ENCODE measurements around the gene DDX27. TPM values are rescaled to one million over a fixed set of nuclear protein-coding genes. Genes with fewer than 3 reads are reported as not detected.

Gene DDX27
- total RNA-seq, 1 experiment from 2014 or later, result 54.8 TPM

DNA sequence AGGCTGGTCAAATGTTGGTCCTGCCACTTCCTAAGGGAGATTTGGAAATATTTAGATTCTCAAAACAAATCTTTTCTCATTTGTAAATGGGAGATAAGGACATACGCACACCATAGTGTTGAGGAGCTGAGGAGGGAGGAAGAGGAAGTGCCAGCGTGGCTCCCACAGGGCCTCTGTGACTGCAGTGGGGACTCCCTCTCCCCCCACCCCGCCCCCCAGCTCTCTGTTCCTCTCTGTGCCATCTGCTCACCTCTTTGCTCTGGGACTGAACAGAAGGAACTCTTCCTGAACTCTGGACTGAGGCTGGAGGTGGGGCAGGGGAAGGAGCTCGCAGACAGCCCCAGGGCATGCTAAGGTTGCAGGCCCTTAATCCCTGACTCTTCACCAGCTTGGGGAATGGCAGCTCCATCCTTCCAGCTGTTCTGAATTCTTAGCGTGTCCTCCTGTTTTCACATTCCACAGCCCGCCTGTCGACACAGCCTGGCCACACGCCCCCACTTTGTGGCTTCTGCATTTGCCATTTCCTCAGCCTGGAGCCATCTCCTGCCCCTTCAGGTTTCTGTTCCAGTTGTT, 11.4 kb downstream of the DDX27 start (continued):
- TF ChIP-seq, protein P1, sequence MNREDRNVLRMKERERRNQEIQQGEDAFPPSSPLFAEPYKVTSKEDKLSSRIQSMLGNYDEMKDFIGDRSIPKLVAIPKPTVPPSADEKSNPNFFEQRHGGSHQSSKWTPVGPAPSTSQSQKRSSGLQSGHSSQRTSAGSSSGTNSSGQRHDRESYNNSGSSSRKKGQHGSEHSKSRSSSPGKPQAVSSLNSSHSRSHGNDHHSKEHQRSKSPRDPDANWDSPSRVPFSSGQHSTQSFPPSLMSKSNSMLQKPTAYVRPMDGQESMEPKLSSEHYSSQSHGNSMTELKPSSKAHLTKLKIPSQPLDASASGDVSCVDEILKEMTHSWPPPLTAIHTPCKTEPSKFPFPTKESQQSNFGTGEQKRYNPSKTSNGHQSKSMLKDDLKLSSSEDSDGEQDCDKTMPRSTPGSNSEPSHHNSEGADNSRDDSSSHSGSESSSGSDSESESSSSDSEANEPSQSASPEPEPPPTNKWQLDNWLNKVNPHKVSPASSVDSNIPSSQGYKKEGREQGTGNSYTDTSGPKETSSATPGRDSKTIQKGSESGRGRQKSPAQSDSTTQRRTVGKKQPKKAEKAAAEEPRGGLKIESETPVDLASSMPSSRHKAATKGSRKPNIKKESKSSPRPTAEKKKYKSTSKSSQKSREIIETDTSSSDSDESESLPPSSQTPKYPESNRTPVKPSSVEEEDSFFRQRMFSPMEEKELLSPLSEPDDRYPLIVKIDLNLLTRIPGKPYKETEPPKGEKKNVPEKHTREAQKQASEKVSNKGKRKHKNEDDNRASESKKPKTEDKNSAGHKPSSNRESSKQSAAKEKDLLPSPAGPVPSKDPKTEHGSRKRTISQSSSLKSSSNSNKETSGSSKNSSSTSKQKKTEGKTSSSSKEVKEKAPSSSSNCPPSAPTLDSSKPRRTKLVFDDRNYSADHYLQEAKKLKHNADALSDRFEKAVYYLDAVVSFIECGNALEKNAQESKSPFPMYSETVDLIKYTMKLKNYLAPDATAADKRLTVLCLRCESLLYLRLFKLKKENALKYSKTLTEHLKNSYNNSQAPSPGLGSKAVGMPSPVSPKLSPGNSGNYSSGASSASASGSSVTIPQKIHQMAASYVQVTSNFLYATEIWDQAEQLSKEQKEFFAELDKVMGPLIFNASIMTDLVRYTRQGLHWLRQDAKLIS (CRISPR knock-in tag; IDR thresholded peaks at IDR 0.05; ENCODE audit: borderline replicate concordance), result no peak
- no peak for TF ChIP-seq ZNF263 (CRISPR knock-in tag; IDR thresholded peaks at IDR 0.05; ENCODE audit: low read depth)
- TF ChIP-seq, protein P2, sequence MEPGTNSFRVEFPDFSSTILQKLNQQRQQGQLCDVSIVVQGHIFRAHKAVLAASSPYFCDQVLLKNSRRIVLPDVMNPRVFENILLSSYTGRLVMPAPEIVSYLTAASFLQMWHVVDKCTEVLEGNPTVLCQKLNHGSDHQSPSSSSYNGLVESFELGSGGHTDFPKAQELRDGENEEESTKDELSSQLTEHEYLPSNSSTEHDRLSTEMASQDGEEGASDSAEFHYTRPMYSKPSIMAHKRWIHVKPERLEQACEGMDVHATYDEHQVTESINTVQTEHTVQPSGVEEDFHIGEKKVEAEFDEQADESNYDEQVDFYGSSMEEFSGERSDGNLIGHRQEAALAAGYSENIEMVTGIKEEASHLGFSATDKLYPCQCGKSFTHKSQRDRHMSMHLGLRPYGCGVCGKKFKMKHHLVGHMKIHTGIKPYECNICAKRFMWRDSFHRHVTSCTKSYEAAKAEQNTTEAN (CRISPR knock-in tag; IDR thresholded peaks at IDR 0.05), result no peak
- no peak for TF ChIP-seq ZNF671 (CRISPR knock-in tag; IDR thresholded peaks at IDR 0.05)
- TF ChIP-seq GRHL2 (CRISPR knock-in tag; IDR thresholded peaks at IDR 0.05; ENCODE audit: insufficient replicate concordance, severe bottlenecking), result no peak

DNA sequence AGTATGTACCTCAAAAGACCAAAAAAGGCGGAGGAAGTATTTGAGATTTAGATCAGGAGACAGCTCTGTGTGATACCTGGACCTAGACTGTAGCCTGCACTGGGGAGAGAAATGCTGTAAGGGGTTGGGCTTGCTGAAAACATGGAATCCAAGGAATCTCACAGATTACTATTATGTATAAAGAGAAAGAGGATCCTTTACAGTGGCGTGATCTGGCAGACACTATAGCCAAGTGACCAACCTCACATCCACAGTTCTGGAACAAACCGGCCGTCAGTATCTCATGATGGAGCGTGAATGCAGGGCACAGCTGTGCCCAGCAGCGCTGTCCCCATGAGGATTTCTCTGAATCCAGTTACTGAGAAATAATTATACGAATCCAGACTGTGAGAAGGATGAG, 12.3 kb downstream of the DDX27 start:
- POLR2A ChIA-PET, result no interaction called here
- TF ChIP-seq FOXJ3 (CRISPR knock-in tag; IDR thresholded peaks at IDR 0.05; ENCODE audit: borderline replicate concordance) (no peak), GTF2I (CRISPR knock-in tag; conservative IDR thresholded peaks at IDR 0.05) (no peak), TEAD4 (CRISPR knock-in tag; IDR thresholded peaks at IDR 0.05) (no peak), GABPB1 (CRISPR knock-in tag; IDR thresholded peaks at IDR 0.05) (no peak)
- TF ChIP-seq, protein P3, sequence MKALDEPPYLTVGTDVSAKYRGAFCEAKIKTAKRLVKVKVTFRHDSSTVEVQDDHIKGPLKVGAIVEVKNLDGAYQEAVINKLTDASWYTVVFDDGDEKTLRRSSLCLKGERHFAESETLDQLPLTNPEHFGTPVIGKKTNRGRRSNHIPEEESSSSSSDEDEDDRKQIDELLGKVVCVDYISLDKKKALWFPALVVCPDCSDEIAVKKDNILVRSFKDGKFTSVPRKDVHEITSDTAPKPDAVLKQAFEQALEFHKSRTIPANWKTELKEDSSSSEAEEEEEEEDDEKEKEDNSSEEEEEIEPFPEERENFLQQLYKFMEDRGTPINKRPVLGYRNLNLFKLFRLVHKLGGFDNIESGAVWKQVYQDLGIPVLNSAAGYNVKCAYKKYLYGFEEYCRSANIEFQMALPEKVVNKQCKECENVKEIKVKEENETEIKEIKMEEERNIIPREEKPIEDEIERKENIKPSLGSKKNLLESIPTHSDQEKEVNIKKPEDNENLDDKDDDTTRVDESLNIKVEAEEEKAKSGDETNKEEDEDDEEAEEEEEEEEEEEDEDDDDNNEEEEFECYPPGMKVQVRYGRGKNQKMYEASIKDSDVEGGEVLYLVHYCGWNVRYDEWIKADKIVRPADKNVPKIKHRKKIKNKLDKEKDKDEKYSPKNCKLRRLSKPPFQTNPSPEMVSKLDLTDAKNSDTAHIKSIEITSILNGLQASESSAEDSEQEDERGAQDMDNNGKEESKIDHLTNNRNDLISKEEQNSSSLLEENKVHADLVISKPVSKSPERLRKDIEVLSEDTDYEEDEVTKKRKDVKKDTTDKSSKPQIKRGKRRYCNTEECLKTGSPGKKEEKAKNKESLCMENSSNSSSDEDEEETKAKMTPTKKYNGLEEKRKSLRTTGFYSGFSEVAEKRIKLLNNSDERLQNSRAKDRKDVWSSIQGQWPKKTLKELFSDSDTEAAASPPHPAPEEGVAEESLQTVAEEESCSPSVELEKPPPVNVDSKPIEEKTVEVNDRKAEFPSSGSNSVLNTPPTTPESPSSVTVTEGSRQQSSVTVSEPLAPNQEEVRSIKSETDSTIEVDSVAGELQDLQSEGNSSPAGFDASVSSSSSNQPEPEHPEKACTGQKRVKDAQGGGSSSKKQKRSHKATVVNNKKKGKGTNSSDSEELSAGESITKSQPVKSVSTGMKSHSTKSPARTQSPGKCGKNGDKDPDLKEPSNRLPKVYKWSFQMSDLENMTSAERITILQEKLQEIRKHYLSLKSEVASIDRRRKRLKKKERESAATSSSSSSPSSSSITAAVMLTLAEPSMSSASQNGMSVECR (CRISPR knock-in tag; IDR thresholded peaks at IDR 0.05; ENCODE audit: borderline replicate concordance), result no peak
- TF ChIP-seq, protein P4, sequence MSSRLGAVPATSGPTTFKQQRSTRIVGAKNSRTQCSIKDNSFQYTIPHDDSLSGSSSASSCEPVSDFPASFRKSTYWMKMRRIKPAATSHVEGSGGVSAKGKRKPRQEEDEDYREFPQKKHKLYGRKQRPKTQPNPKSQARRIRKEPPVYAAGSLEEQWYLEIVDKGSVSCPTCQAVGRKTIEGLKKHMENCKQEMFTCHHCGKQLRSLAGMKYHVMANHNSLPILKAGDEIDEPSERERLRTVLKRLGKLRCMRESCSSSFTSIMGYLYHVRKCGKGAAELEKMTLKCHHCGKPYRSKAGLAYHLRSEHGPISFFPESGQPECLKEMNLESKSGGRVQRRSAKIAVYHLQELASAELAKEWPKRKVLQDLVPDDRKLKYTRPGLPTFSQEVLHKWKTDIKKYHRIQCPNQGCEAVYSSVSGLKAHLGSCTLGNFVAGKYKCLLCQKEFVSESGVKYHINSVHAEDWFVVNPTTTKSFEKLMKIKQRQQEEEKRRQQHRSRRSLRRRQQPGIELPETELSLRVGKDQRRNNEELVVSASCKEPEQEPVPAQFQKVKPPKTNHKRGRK (CRISPR knock-in tag; IDR thresholded peaks at IDR 0.05; ENCODE audit: borderline replicate concordance), result no peak
- Mint-ChIP-seq H3K9me3 (no peaks in the 10 kb centered on the region), H3K36me3 (peaks cover 68% of the 10 kb centered on the region), H3K4me1 (no peaks in the 10 kb centered on the region), H3K27me3 (ENCODE audit: low read depth) (no peaks in the 10 kb centered on the region), H3K4me3 (no peak overlapping the region), H3K27ac (no peak overlapping the region; the same call in 1 of the 2 replicates)
- CTCF ChIA-PET, result no interaction called here
- no peak for ATAC-seq
- no peak for DNase-seq (ENCODE audit: low spot score)

DNA sequence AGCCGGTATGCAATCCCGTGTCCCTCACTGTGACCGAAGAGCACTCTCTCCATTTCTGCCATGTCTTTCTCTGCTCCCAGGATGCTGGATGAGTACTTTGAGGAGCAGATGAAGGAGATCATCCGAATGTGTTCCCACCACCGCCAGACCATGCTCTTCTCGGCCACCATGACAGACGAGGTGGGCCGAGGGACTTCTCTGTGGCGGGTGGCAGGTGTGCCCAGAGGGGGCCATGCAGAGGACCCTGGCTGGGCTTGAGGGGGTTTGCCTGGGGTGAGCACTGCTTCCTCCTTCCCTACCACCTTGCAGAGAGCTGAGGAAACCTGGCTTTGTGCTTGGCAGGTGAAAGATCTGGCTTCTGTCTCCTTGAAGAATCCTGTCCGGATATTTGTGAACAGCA, 14.0 kb downstream of the DDX27 start:
- Mint-ChIP-seq H3K27me3 (ENCODE audit: low read depth) (no peaks in the 10 kb centered on the region), H3K27ac (no peak overlapping the region), H3K4me3 (no peak overlapping the region), H3K4me1 (no peaks in the 10 kb centered on the region), H3K9me3 (no peaks in the 10 kb centered on the region), H3K36me3 (peaks cover 68% of the 10 kb centered on the region)
- CTCF ChIA-PET, result interaction anchor here (2.4 kb wide), 1 partner anchor 13 kb away, joined by 7 read pairs; no protein-coding TSS in a partner anchor
- DNase-seq (ENCODE audit: low spot score), result no peak
- POLR2A ChIA-PET, result no interaction called here
- ATAC-seq, result no peak
- TF ChIP-seq, protein P5, sequence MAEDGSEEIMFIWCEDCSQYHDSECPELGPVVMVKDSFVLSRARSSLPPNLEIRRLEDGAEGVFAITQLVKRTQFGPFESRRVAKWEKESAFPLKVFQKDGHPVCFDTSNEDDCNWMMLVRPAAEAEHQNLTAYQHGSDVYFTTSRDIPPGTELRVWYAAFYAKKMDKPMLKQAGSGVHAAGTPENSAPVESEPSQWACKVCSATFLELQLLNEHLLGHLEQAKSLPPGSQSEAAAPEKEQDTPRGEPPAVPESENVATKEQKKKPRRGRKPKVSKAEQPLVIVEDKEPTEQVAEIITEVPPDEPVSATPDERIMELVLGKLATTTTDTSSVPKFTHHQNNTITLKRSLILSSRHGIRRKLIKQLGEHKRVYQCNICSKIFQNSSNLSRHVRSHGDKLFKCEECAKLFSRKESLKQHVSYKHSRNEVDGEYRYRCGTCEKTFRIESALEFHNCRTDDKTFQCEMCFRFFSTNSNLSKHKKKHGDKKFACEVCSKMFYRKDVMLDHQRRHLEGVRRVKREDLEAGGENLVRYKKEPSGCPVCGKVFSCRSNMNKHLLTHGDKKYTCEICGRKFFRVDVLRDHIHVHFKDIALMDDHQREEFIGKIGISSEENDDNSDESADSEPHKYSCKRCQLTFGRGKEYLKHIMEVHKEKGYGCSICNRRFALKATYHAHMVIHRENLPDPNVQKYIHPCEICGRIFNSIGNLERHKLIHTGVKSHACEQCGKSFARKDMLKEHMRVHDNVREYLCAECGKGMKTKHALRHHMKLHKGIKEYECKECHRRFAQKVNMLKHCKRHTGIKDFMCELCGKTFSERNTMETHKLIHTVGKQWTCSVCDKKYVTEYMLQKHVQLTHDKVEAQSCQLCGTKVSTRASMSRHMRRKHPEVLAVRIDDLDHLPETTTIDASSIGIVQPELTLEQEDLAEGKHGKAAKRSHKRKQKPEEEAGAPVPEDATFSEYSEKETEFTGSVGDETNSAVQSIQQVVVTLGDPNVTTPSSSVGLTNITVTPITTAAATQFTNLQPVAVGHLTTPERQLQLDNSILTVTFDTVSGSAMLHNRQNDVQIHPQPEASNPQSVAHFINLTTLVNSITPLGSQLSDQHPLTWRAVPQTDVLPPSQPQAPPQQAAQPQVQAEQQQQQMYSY (CRISPR knock-in tag; IDR thresholded peaks at IDR 0.05), result no peak
- TF ChIP-seq RELA (CRISPR knock-in tag; IDR thresholded peaks at IDR 0.05; ENCODE audit: borderline replicate concordance), result no peak
- no peak for TF ChIP-seq OVOL2 (CRISPR knock-in tag; IDR thresholded peaks at IDR 0.05; ENCODE audit: borderline replicate concordance)
- TF ChIP-seq NR1H2 (CRISPR knock-in tag; IDR thresholded peaks at IDR 0.05), result no peak
- no peak for TF ChIP-seq SP1 (CRISPR knock-in tag; conservative IDR thresholded peaks at IDR 0.05)
- no peak for TF ChIP-seq ZNF317 (CRISPR knock-in tag; IDR thresholded peaks at IDR 0.05; ENCODE audit: borderline replicate concordance, low read depth)
- TF ChIP-seq MXD4 (CRISPR knock-in tag; IDR thresholded peaks at IDR 0.05; ENCODE audit: borderline replicate concordance), result no peak
